WTC11 (cell line): ENCODE data around the gene MALT1. TPM values are rescaled to one million over a fixed set of nuclear protein-coding genes. Genes with fewer than 3 reads are reported as not detected.

Experiments
- ATAC-seq: fragments of 200-7000 bp; cut with Tn5 transposase; 2 replicates; pipeline ENCODE4 v1.10.0; 2021; ENCODE audit warnings: mild to moderate bottlenecking, moderate library complexity
- CTCF ChIA-PET: fragments of 300-600 bp; sonication (Branson Sonifier 250); formaldehyde crosslinking; loops from one replicate; lab custom pipeline; 2021; ENCODE audit warnings: antibody characterized with exemption; lab: Charles Lee
- POLR2A ChIA-PET: fragments of 350-600 bp; sonication (Branson Sonifier 250); formaldehyde crosslinking; loops from one replicate; lab custom pipeline; 2021; ENCODE audit warnings: antibody characterized with exemption; lab: Charles Lee
- DNase-seq: peaks from one replicate; pipeline ENCODE4 v3.0.0; 2021; ENCODE audit warnings: low spot score
- H3K27ac Mint-ChIP-seq: 2 replicates; pipeline ENCODE4 v1.8.0; 2021; ENCODE audit warnings: mixed read lengths
- H3K27me3 Mint-ChIP-seq: 2 replicates; pipeline ENCODE4 v1.8.0; 2021; ENCODE audit warnings: low read depth, mild to moderate bottlenecking, moderate library complexity, mixed read lengths
- H3K36me3 Mint-ChIP-seq: 2 replicates; pipeline ENCODE4 v1.8.0; 2021; ENCODE audit warnings: mixed read lengths
- H3K4me1 Mint-ChIP-seq: 2 replicates; pipeline ENCODE4 v1.8.0; 2022; ENCODE audit warnings: mixed read lengths
- H3K4me3 Mint-ChIP-seq: 2 replicates; pipeline ENCODE4 v1.8.0; 2021; ENCODE audit warnings: mild to moderate bottlenecking, moderate library complexity, mixed read lengths
- H3K9me3 Mint-ChIP-seq: 2 replicates; pipeline ENCODE4 v1.8.0; 2021; ENCODE audit warnings: mixed read lengths
- AFF4 ChIP-seq: sonication (generic); formaldehyde crosslinking; IDR thresholded peaks from 2 replicates; pipeline ENCODE4 v1.8.1; 2023; ENCODE audit warnings: mild to moderate bottlenecking, missing genetic modification reagents, borderline replicate concordance
- CDX4 ChIP-seq: fragments of 250-450 bp; sonication (Bioruptor Pico); IDR thresholded peaks from 2 replicates; pipeline ENCODE4 v1.9.0; 2021; ENCODE audit warnings: moderate library complexity, mild to moderate bottlenecking, inconsistent platforms, borderline replicate concordance
- CREB1 ChIP-seq: sonication (generic); formaldehyde crosslinking; IDR thresholded peaks from 2 replicates; pipeline ENCODE4 v1.8.0; 2023; ENCODE audit warnings: mild to moderate bottlenecking, missing genetic modification reagents
- CTCF ChIP-seq: fragments of 200-600 bp; IDR thresholded peaks from 2 replicates; pipeline ENCODE4 v1.8.0; 2022; ENCODE audit warnings: antibody characterized with exemption
- ERG ChIP-seq: fragments of 250-450 bp; sonication (Bioruptor Pico); IDR thresholded peaks from 2 replicates; pipeline ENCODE4 v1.8.0; 2021; ENCODE audit warnings: mild to moderate bottlenecking
- PRDM15 ChIP-seq: sonication (generic); formaldehyde crosslinking; IDR thresholded peaks from 2 replicates; pipeline ENCODE4 v1.8.0; 2022; ENCODE audit warnings: missing genetic modification reagents
- ZNF396 ChIP-seq: fragments of 250-450 bp; sonication (Bioruptor Pico); IDR thresholded peaks from 2 replicates; pipeline ENCODE4 v1.8.0; 2021; ENCODE audit warnings: mild to moderate bottlenecking, moderate library complexity, borderline replicate concordance
- ZNF512 ChIP-seq: sonication (generic); formaldehyde crosslinking; IDR thresholded peaks from 2 replicates; pipeline ENCODE4 v1.8.1; 2022; ENCODE audit warnings: missing genetic modification reagents, borderline replicate concordance
- total RNA-seq: library from RNA; stranded (reverse); gene quantifications from 3 replicates; pipeline ENCODE4 v1.2.3, GENCODE V29; 2021

The MALT1 gene
- total RNA-seq, 1 experiment from 2014 or later: 13.2 TPM

- no peak overlapping the region for H3K4me3 Mint-ChIP-seq
Observed at GRCh38 chr18:58637197-58637596, 34.1 kb upstream of the MALT1 start.

More at GRCh38 chr18:58637197-58637596, 34.1 kb upstream of the MALT1 start:
- Mint-ChIP-seq H3K27ac (no peak overlapping the region), H3K4me1 (peaks cover 15% of the 10 kb centered on the region), H3K36me3 (no peaks in the 10 kb centered on the region), H3K9me3 (no peaks in the 10 kb centered on the region), H3K27me3 (peaks cover 9% of the 10 kb centered on the region)
- ChIA-PET CTCF (no interaction called here), POLR2A (no interaction called here)
- ATAC-seq: no peak
- TF ChIP-seq CDX4 (CRISPR knock-in tag) (no peak), ZNF396 (no peak), CTCF (no peak), PRDM15 (CRISPR knock-in tag) (no peak), ERG (no peak), CREB1 (CRISPR knock-in tag) (no peak), ZNF512 (CRISPR knock-in tag) (no peak), AFF4 (CRISPR knock-in tag) (no peak)
- no peak for DNase-seq
